ENCODE data around the gene ARHGAP19. TPM values are rescaled to one million over a fixed set of nuclear protein-coding genes. Genes with fewer than 3 reads are reported as not detected.

Gene ARHGAP19
- total and polyA plus RNA-seq, 2 of the 8 experiments (the other 6 are each of a cell fraction or from before 2014, with no cell fraction given) = 13.3 to 32.1 TPM

- H3K27me3 ChIP-seq (replicated peaks in 1 of 4; ENCODE audit: control insufficient read depth in 3 of 4, extremely low read depth in 1 of 4, insufficient read depth in 3 of 4, low read length in 3 of 4) = no peaks in the 10 kb centered on the region
- H3K27ac ChIP-seq (ENCODE audit: low read depth, low read length) = no peak overlapping the region
- WGBS, 2 experiments (ENCODE audit: extremely low coverage in 1 of 2, insufficient coverage in 1 of 2, insufficient read length in 1 of 2, insufficient replicate concordance in 2 of 2, low coverage in 1 of 2, low lambda C conversion rate in 2 of 2, missing lambda C conversion rate in 1 of 2) = 86% methylated on average over 2 of the region's 2 CpGs; no CpG with 5 or more reads in 1 of the 2 experiments
- H3K4me3 ChIP-seq (ENCODE audit: extremely low read depth in 1 of 4, insufficient read depth in 2 of 4, low read depth in 3 of 4, low read length in 4 of 4) = no peak overlapping the region
- H4K8ac ChIP-seq (ENCODE audit: extremely low read depth, insufficient read depth, low read length) = no peak overlapping the region
- H3K9me3 ChIP-seq (ENCODE audit: insufficient read depth in 2 of 2, low read depth in 1 of 2, low read length in 1 of 2) = no peaks in the 10 kb centered on the region
- no peak overlapping the region for H3K56ac ChIP-seq (replicated peaks; ENCODE audit: insufficient read length, low read depth, low read length)
- H2BK15ac ChIP-seq (ENCODE audit: low read length) = no peak overlapping the region
- H4K91ac ChIP-seq (replicated peaks; ENCODE audit: insufficient read length, low read length) = no peak overlapping the region
- H3K23ac ChIP-seq (ENCODE audit: insufficient read length) = no peak overlapping the region
- TF ChIP-seq SIX5 (IDR thresholded peaks at IDR 0.05; ENCODE audit: low read depth, low read length) = no peak
- TF ChIP-seq CEBPB (IDR thresholded peaks at IDR 0.05; ENCODE audit: low read depth, low read length) = no peak
- TF ChIP-seq SIRT6 (IDR thresholded peaks at IDR 0.05; ENCODE audit: low read length) = no peak
- no peak for TF ChIP-seq CREB1 (IDR thresholded peaks at IDR 0.05)
- no peak for TF ChIP-seq E2F6 (IDR thresholded peaks at IDR 0.05)
- no peak for TF ChIP-seq YY1 (IDR thresholded peaks at IDR 0.05; ENCODE audit: low read depth, low read length)
- TF ChIP-seq EZH2 (IDR thresholded peaks at IDR 0.05; ENCODE audit: low read depth, low read length, severe bottlenecking) = no peak
- no peak for TF ChIP-seq SP4 (IDR thresholded peaks at IDR 0.05; ENCODE audit: low read length)
- TF ChIP-seq TEAD4 (IDR thresholded peaks at IDR 0.05; ENCODE audit: low read depth, low read length) = no peak
- CTCF ChIA-PET (ENCODE audit: partially characterized antibody) = interaction anchor here (0.6 to 1.0 kb wide), 2 partner anchors 26 to 371 kb away, joined by 3 read pairs; no protein-coding TSS in a partner anchor
- peaks cover 0 to 10% (median 6%) of the 10 kb centered on the region in 4 experiments; a peak in 5 of 8 replicates for H3K36me3 ChIP-seq (ENCODE audit: control insufficient read depth in 2 of 4, insufficient read depth in 4 of 4, low read length in 3 of 4)
- no peak overlapping the region for H2BK5ac ChIP-seq (ENCODE audit: low read depth, low read length)
- no peak overlapping the region for H2AFZ ChIP-seq (ENCODE audit: low read length)
- H2AK5ac ChIP-seq (ENCODE audit: low read depth, low read length) = no peak overlapping the region
- no peaks in the 10 kb centered on the region for H3K23me2 ChIP-seq (ENCODE audit: low read depth, low read length)
- H3K9ac ChIP-seq (replicated peaks in 1 of 4; ENCODE audit: extremely low read depth in 1 of 4, low read depth in 3 of 4, low read length in 3 of 4) = no peak overlapping the region
- no peak overlapping the region for H3K4me2 ChIP-seq (ENCODE audit: insufficient read depth in 1 of 2, low read depth in 2 of 2, low read length in 2 of 2)
- H3K14ac ChIP-seq (ENCODE audit: insufficient read length) = no peak overlapping the region
- H3K4me1 ChIP-seq (replicated peaks in 1 of 4; ENCODE audit: control insufficient read depth in 3 of 4, insufficient read depth in 4 of 4, low read length in 3 of 4) = no peaks in the 10 kb centered on the region
- no peak overlapping the region for H2BK12ac ChIP-seq (ENCODE audit: low read depth, low read length)
- POLR2A ChIA-PET (ENCODE audit: partially characterized antibody) = interaction anchor here (0.6 kb wide), 2 partner anchors 33 to 68 kb away, joined by 3 read pairs; no protein-coding TSS in a partner anchor
- H4K20me1 ChIP-seq (replicated peaks in 1 of 2; ENCODE audit: control insufficient read depth in 1 of 2, insufficient read depth in 2 of 2, low read length in 2 of 2) = no peaks in the 10 kb centered on the region
- H3K4ac ChIP-seq (replicated peaks; ENCODE audit: insufficient read length, low read depth, low read length) = no peak overlapping the region
- no peak overlapping the region for H2BK20ac ChIP-seq (ENCODE audit: low read length)
- no peaks in the 10 kb centered on the region; the same call in 1 of the 2 replicates for H3K79me1 ChIP-seq (ENCODE audit: low read depth, low read length)
- peaks cover 0 to 4% of the 10 kb centered on the region in 2 experiments; a peak in 1 of 4 replicates for H3K79me2 ChIP-seq (ENCODE audit: control insufficient read depth in 1 of 2, insufficient read depth in 2 of 2, low read length in 2 of 2)
- DNase-seq (ENCODE audit: low read depth in 1 of 2, low spot score in 2 of 2) (no peak), FAIRE-seq (no peak)
- no peak overlapping the region for H4K5ac ChIP-seq (ENCODE audit: insufficient read length, low read depth, low read length)
- no peak overlapping the region for H3K18ac ChIP-seq (ENCODE audit: extremely low read depth, low read length)
- no peak overlapping the region for H2BK120ac ChIP-seq (replicated peaks; ENCODE audit: low read depth, low read length)
Measured at GRCh38 chr10:97261183-97261582, 31.3 kb downstream of the ARHGAP19 start.
